IMR-90 (cell line): ENCODE data around the gene PTPRU. TPM values are rescaled to one million over a fixed set of nuclear protein-coding genes. Genes with fewer than 3 reads are reported as not detected.

ENCODE experiments used
- ATAC-seq: fragments of 200-7000 bp; cut with Tn5 transposase; 2 replicates; pipeline ENCODE4 v1.9.1; 2020; ENCODE audit warnings: low read depth, mild to moderate bottlenecking, moderate library complexity
- BruUV-seq: library from RNA; stranded (reverse); fragments of 400-500 nt; replicated peaks from 2 replicates; lab custom pipeline; 2021; lab: Mats Ljungman, UMichigan
- CTCF ChIA-PET: fragments of 300-600 bp; formaldehyde crosslinking; extraction: SDS; loops from one replicate; lab custom pipeline; 2021; ENCODE audit warnings: antibody characterized with exemption; lab: Yijun Ruan, JAX
- POLR2A ChIA-PET: fragments of 300-600 bp; sonication (Branson Sonifier 250); formaldehyde crosslinking; loops from one replicate; lab custom pipeline; 2022; ENCODE audit warnings: antibody characterized with exemption; ENCODE audit not compliant: unreplicated experiment; lab: Charles Lee
- DNase-seq: peaks from one replicate; pipeline ENCODE4 v3.0.0; 2013
- H2AFZ ChIP-seq: replicated peaks from 2 replicates; pipeline ENCODE3; 2013; ENCODE audit warnings: low read length, mild to moderate bottlenecking; ENCODE audit not compliant: poor library complexity
- H2AK5ac ChIP-seq: 2 replicates; pipeline ENCODE4 v1.6.1; 2013; ENCODE audit warnings: low read depth, low read length, inconsistent platforms
- H2AK9ac ChIP-seq: replicated peaks from 2 replicates; pipeline ENCODE3; 2013; ENCODE audit warnings: mild to moderate bottlenecking, low read depth, low read length, moderate library complexity; ENCODE audit not compliant: poor library complexity
- H2BK120ac ChIP-seq: 2 replicates; pipeline ENCODE4 v1.6.1; 2013; ENCODE audit warnings: low read depth, low read length, inconsistent platforms
- H2BK15ac ChIP-seq: 3 replicates; pipeline ENCODE4 v1.6.1; 2013; ENCODE audit warnings: low read depth, low read length, inconsistent platforms
- H2BK20ac ChIP-seq: 2 replicates; pipeline ENCODE4 v1.6.1; 2013; ENCODE audit warnings: low read depth, mild to moderate bottlenecking, inconsistent platforms, low read length, moderate library complexity
- H2BK5ac ChIP-seq: 2 replicates; pipeline ENCODE4 v1.6.1; 2013; ENCODE audit warnings: mild to moderate bottlenecking, low read depth, low read length, inconsistent platforms; ENCODE audit not compliant: poor library complexity, severe bottlenecking
- H3K14ac ChIP-seq: replicated peaks from 2 replicates; pipeline ENCODE4 v1.6.1; 2013; ENCODE audit warnings: low read depth, low read length, inconsistent platforms
- H3K18ac ChIP-seq: 2 replicates; pipeline ENCODE4 v1.6.1; 2013; ENCODE audit warnings: low read depth, low read length, control low read depth
- H3K23ac ChIP-seq: 2 replicates; pipeline ENCODE4 v1.6.1; 2013; ENCODE audit warnings: low read depth, low read length, inconsistent platforms
- H3K27ac ChIP-seq: 2 replicates; pipeline ENCODE4 v1.5.1; 2013; ENCODE audit warnings: mild to moderate bottlenecking, control low read depth, low read length; ENCODE audit not compliant: insufficient read depth
- H3K27me3 ChIP-seq: 2 replicates; pipeline ENCODE4 v1.6.1; 2013; ENCODE audit warnings: low read length; ENCODE audit not compliant: control insufficient read depth, insufficient read depth
- H3K36me3 ChIP-seq: 2 replicates; pipeline ENCODE4 v1.6.1; 2013; ENCODE audit warnings: low read length, mixed read lengths; ENCODE audit not compliant: control insufficient read depth, insufficient read depth
- H3K4ac ChIP-seq: 2 replicates; pipeline ENCODE4 v1.6.1; 2013; ENCODE audit warnings: low read depth, low read length, inconsistent platforms
- H3K4me1 ChIP-seq: 2 replicates; pipeline ENCODE4 v1.6.1; 2013; ENCODE audit warnings: low read length, mixed read lengths; ENCODE audit not compliant: control insufficient read depth, insufficient read depth
- H3K4me2 ChIP-seq: 2 replicates; pipeline ENCODE4 v1.6.1; 2013; ENCODE audit warnings: low read depth, mild to moderate bottlenecking, control low read depth, low read length, moderate library complexity
- H3K4me3 ChIP-seq: 2 replicates; pipeline ENCODE4 v1.5.1; 2013; ENCODE audit warnings: low read depth, mild to moderate bottlenecking, control low read depth, low read length, moderate library complexity; ENCODE audit not compliant: insufficient read depth
- H3K56ac ChIP-seq: 2 replicates; pipeline ENCODE4 v1.6.1; 2013; ENCODE audit warnings: low read length, inconsistent platforms; ENCODE audit not compliant: insufficient read depth; ENCODE audit errors: extremely low read depth
- H3K79me1 ChIP-seq, 2 experiments: 2 replicates each; pipeline ENCODE4 v1.6.1; 2013; ENCODE audit warnings: low read length in 2 of 2, inconsistent platforms in 1 of 2, low read depth in 1 of 2
- H3K9ac ChIP-seq: 2 replicates; pipeline ENCODE4 v1.6.1; 2013; ENCODE audit warnings: low read depth, low read length, control low read depth
- H3K9me1 ChIP-seq: 2 replicates; pipeline ENCODE4 v1.6.1; 2013; ENCODE audit warnings: low read length, inconsistent platforms; ENCODE audit not compliant: insufficient read depth
- H3K9me3 ChIP-seq: 2 replicates; pipeline ENCODE4 v1.6.1; 2013; ENCODE audit warnings: low read length; ENCODE audit not compliant: control insufficient read depth, insufficient read depth
- H4K20me1 ChIP-seq: 2 replicates; pipeline ENCODE4 v1.6.1; 2013; ENCODE audit warnings: low read length, inconsistent platforms; ENCODE audit not compliant: insufficient read depth
- H4K5ac ChIP-seq: 2 replicates; pipeline ENCODE4 v1.6.1; 2013; ENCODE audit warnings: mild to moderate bottlenecking, low read depth, low read length, control low read depth
- H4K8ac ChIP-seq, 2 experiments: 2 replicates each; pipeline ENCODE4 v1.6.1; 2013; ENCODE audit warnings: low read depth in 2 of 2, low read length in 2 of 2, control low read depth in 1 of 2, inconsistent platforms in 1 of 2
- H4K91ac ChIP-seq: 2 replicates; pipeline ENCODE4 v1.6.1; 2013; ENCODE audit warnings: low read depth, low read length, inconsistent platforms; ENCODE audit not compliant: insufficient read depth
- ELK1 ChIP-seq: fragments of 150-350 bp; IDR thresholded peaks from 2 replicates; pipeline ENCODE4 v1.6.1; 2016; ENCODE audit warnings: low read depth, mild to moderate bottlenecking, low read length, moderate library complexity, borderline replicate concordance
- FOS ChIP-seq: fragments of 150-350 bp; IDR thresholded peaks from 2 replicates; pipeline ENCODE4 v1.6.1; 2016; ENCODE audit warnings: low read depth, low read length
- MAFK ChIP-seq: IDR thresholded peaks from 2 replicates; pipeline ENCODE4 v1.6.1; 2012; ENCODE audit warnings: low read depth, low read length, improper control_type of control experiment
- MXI1 ChIP-seq: IDR thresholded peaks from 2 replicates; pipeline ENCODE4 v1.6.1; 2012; ENCODE audit warnings: low read depth, mild to moderate bottlenecking, low read length, moderate library complexity, borderline replicate concordance
- NFE2L2 ChIP-seq: fragments of 150-350 bp; IDR thresholded peaks from 2 replicates; pipeline ENCODE4 v1.6.1; 2016; ENCODE audit warnings: low read depth, mild to moderate bottlenecking, low read length
- POLR2A ChIP-seq: IDR thresholded peaks from 2 replicates; pipeline ENCODE4 v1.6.1; 2012; ENCODE audit warnings: mild to moderate bottlenecking, low read depth, low read length
- RAD21 ChIP-seq: IDR thresholded peaks from 2 replicates; pipeline ENCODE4 v1.6.1; 2012; ENCODE audit warnings: low read length, improper control_type of control experiment
- RFX5 ChIP-seq: IDR thresholded peaks from 2 replicates; pipeline ENCODE4 v1.8.0; 2012; ENCODE audit warnings: low read depth, mild to moderate bottlenecking, low read length, moderate library complexity
- SMC3 ChIP-seq: fragments of 150-350 bp; IDR thresholded peaks from 2 replicates; pipeline ENCODE4 v1.6.1; 2016; ENCODE audit warnings: low read depth, mild to moderate bottlenecking, antibody characterized with exemption, low read length, moderate library complexity
- USF2 ChIP-seq: fragments of 150-350 bp; IDR thresholded peaks from 2 replicates; pipeline ENCODE4 v1.6.1; 2017; ENCODE audit warnings: mild to moderate bottlenecking, antibody characterized with exemption, low read length, low read depth
- WGBS, 2 experiments: methylation state at CpG; one replicate each; pipeline versions ENCODE4 v1.1.5 to v1.1.7; 2013; ENCODE audit warnings: missing lambda C conversion rate in 2 of 2; ENCODE audit not compliant: insufficient read length in 1 of 2; ENCODE audit errors: extremely low coverage in 2 of 2; 5-methylcytosine and 5-hydroxymethylcytosine counted together
- dilution Hi-C: fragments of 300-500 bp; cut with HindIII; formaldehyde crosslinking; loops from one replicate; pipeline ENCODE4 v1.14.3; 2018; ENCODE audit warnings: low sequenced_read_pairs; ENCODE audit not compliant: unreplicated experiment
- in situ Hi-C: fragments of 300-500 bp; cut with MboI; formaldehyde crosslinking; loops from 3 replicates; pipeline ENCODE4 v1.14.3; 2019; ENCODE audit warnings: low sequenced_read_pairs, inconsistent platforms, mixed read lengths
- intact Hi-C: fragments of 100-400 bp; cut with micrococcal nuclease; formaldehyde crosslinking; loops from 2 replicates; pipeline ENCODE4 v1.10.0; 2022
- polyA plus RNA-seq, 3 experiments: library from polyadenylated mRNA; depleted of rRNA; stranded (reverse); fragments of >200 nt; gene quantifications; 2 replicates each; pipeline ENCODE4 v1.2.3, GENCODE V29; 2012; ENCODE audit warnings: low replicate concordance in 1 of 3
- total RNA-seq: library from RNA; depleted of rRNA; stranded (reverse); fragments of >200 nt; gene quantifications from 2 replicates; pipeline ENCODE4 v1.2.3, GENCODE V29; 2012

PTPRU gene
- total and polyA plus RNA-seq, 2 of the 4 experiments (the other 2 are of a cell fraction): 7.0 to 10.7 TPM

GRCh38 chr1:29362116-29362515 is 125.8 kb downstream of the PTPRU start:
- in situ Hi-C loops (no loop called here), dilution Hi-C loops (no loop called here), intact Hi-C loops (no loop called here)
- H3K9me1 ChIP-seq: no peaks in the 10 kb centered on the region
- DNase-seq (no peak), ATAC-seq (no peak)
- no peak overlapping the region for H2AK9ac ChIP-seq
- H2BK5ac ChIP-seq: no peak overlapping the region
- no peak overlapping the region for H2AFZ ChIP-seq
- no peak overlapping the region for H3K4me3 ChIP-seq
- BruUV-seq: no TSS peak
- no peak overlapping the region for H4K91ac ChIP-seq
- H3K9ac ChIP-seq: no peak overlapping the region
- no peaks in the 10 kb centered on the region for H3K36me3 ChIP-seq
- H3K23ac ChIP-seq: no peak overlapping the region
- ChIA-PET CTCF (no interaction called here), POLR2A (no interaction called here)
- H3K27me3 ChIP-seq: peaks cover 13% of the 10 kb centered on the region
- no peak overlapping the region for H3K56ac ChIP-seq
- no peak overlapping the region for H2AK5ac ChIP-seq
- H3K4me1 ChIP-seq: no peaks in the 10 kb centered on the region
- H2BK15ac ChIP-seq: no peak overlapping the region
- H3K79me1 ChIP-seq: no peaks in the 10 kb centered on the region
- H3K18ac ChIP-seq: no peak overlapping the region
- H3K9me3 ChIP-seq: no peaks in the 10 kb centered on the region
- no peak overlapping the region for H2BK20ac ChIP-seq
- no peak overlapping the region for H4K8ac ChIP-seq
- no peak overlapping the region for H3K27ac ChIP-seq
- no CpG with 5 or more reads among the region's 10 CpGs for WGBS, 2 experiments
- no peak for TF ChIP-seq MXI1
- no peak for TF ChIP-seq POLR2A
- TF ChIP-seq NFE2L2: no peak
- no peak for TF ChIP-seq USF2
- no peak for TF ChIP-seq ELK1
- TF ChIP-seq SMC3: no peak
- TF ChIP-seq RAD21: no peak
- no peak for TF ChIP-seq MAFK
- TF ChIP-seq RFX5: no peak
- no peak for TF ChIP-seq FOS
- H3K4me2 ChIP-seq: no peak overlapping the region
- no peak overlapping the region for H3K14ac ChIP-seq
- no peaks in the 10 kb centered on the region for H4K20me1 ChIP-seq
- no peak overlapping the region for H3K4ac ChIP-seq
- no peak overlapping the region for H4K5ac ChIP-seq
- no peak overlapping the region for H2BK120ac ChIP-seq
